Gastroesophageal sphincter (tissue), 3 donors: Measurements from ENCODE around the gene GLRA3.

Source experiments
- CTCF ChIP-seq, 4 experiments: fragments of 200-600 bp in 2 of 4; fragments of 450-650 bp in 2 of 4; sonication (generic) in 1 of 4; IDR thresholded peaks; one replicate each; pipeline ENCODE4 v1.5.1; 2017 to 2019; ENCODE audit warnings: antibody characterized with exemption in 4 of 4, mild to moderate bottlenecking in 2 of 4, moderate library complexity in 2 of 4
- EP300 ChIP-seq: sonication (generic); formaldehyde crosslinking; IDR thresholded peaks from one replicate; pipeline ENCODE4 v1.6.1; 2017; ENCODE audit warnings: antibody characterized with exemption, mild to moderate bottlenecking
- POLR2A ChIP-seq, 2 donors: fragments of 450-650 bp; IDR thresholded peaks; one replicate each; pipeline ENCODE4 v1.6.1; 2017; ENCODE audit warnings: antibody characterized with exemption in 2 of 2, mild to moderate bottlenecking in 2 of 2, moderate library complexity in 1 of 2
- POLR2AphosphoS5 ChIP-seq: sonication (generic); formaldehyde crosslinking; IDR thresholded peaks from one replicate; pipeline ENCODE4 v1.6.1; 2017; ENCODE audit warnings: antibody characterized with exemption

- no peak for TF ChIP-seq CTCF (IDR thresholded peaks at IDR 0.05)
- no peak for TF ChIP-seq POLR2AphosphoS5
- no peak for TF ChIP-seq POLR2A (IDR thresholded peaks at IDR 0.05)
- no peak for TF ChIP-seq EP300
These were observed 193.3 kb downstream of the GLRA3 start for GRCh38 chr4:174635732-174636131.
